Esophagus muscularis mucosa (tissue), 4 donors: Measurements from ENCODE around the gene CACNA1G. TPM values are rescaled to one million over a fixed set of nuclear protein-coding genes. Genes with fewer than 3 reads are reported as not detected.

Source experiments
- DNase-seq: peaks from one replicate; pipeline ENCODE4 v3.0.0-alpha.2; 2017; ENCODE audit errors: extremely low spot score
- H3K27ac ChIP-seq, 4 donors: fragments of 200-600 bp; sonication (generic); replicated peaks in 1 of 4; 1 replicate in 3 of 4; 2 replicates in 1 of 4; pipeline ENCODE4 v1.5.1; 2016 to 2019; ENCODE audit warnings: mild to moderate bottlenecking in 1 of 4
- H3K27me3 ChIP-seq, 4 donors: fragments of 200-600 bp; sonication (generic); one replicate each; pipeline versions ENCODE4 v1.5.1 to v1.6.0; 2016 to 2019
- H3K36me3 ChIP-seq, 4 donors: fragments of 200-600 bp; sonication (generic); one replicate each; pipeline ENCODE4 v1.5.1; 2016 to 2019
- H3K4me1 ChIP-seq, 4 donors: fragments of 200-600 bp; sonication (generic); one replicate each; pipeline ENCODE4 v1.5.1; 2016 to 2019
- H3K4me3 ChIP-seq, 4 donors: fragments of 200-600 bp; sonication (generic); 1 replicate in 2 of 4; 2 replicates in 2 of 4; pipeline ENCODE4 v1.5.1; 2016 to 2019; ENCODE audit warnings: mild to moderate bottlenecking in 4 of 4, moderate library complexity in 1 of 4
- H3K9me3 ChIP-seq, 4 donors: fragments of 200-600 bp; sonication (generic); 1 replicate in 3 of 4; 2 replicates in 1 of 4; pipeline ENCODE4 v1.5.1; 2016 to 2019
- CTCF ChIP-seq, 3 experiments: fragments of 200-600 bp in 2 of 3; fragments of 450-650 bp in 1 of 3; sonication (generic) in 2 of 3; IDR thresholded peaks; one replicate each; pipeline ENCODE4 v1.5.1; 2017 to 2019; ENCODE audit warnings: antibody characterized with exemption in 3 of 3, mild to moderate bottlenecking in 2 of 3, moderate library complexity in 1 of 3
- EP300 ChIP-seq: sonication (generic); formaldehyde crosslinking; IDR thresholded peaks from one replicate; pipeline ENCODE4 v1.6.1; 2017; ENCODE audit warnings: antibody characterized with exemption
- POLR2A ChIP-seq: fragments of 450-650 bp; IDR thresholded peaks from one replicate; pipeline ENCODE4 v1.6.1; 2017; ENCODE audit warnings: antibody characterized with exemption, moderate library complexity, mild to moderate bottlenecking, low read depth
- POLR2AphosphoS5 ChIP-seq, 2 donors: sonication (generic); formaldehyde crosslinking; IDR thresholded peaks; one replicate each; pipeline ENCODE4 v1.6.1; 2017; ENCODE audit warnings: antibody characterized with exemption in 2 of 2
- WGBS: methylation state at CpG from one replicate; pipeline ENCODE4 v1.1.5; 2018; 5-methylcytosine and 5-hydroxymethylcytosine counted together
- intact Hi-C: fragments of 100-400 bp; cut with DNase I; formaldehyde crosslinking; loops from one replicate; pipeline ENCODE4 v1.15.1; 2023
- total RNA-seq, 4 donors: library from RNA; depleted of rRNA; stranded (reverse); fragments of >200 nt; gene quantifications; one replicate each; pipeline versions ENCODE4 v1.1.0 to v1.2.1, GENCODE V29; 2016

Gene CACNA1G
- total RNA-seq, 4 donors from 2014 or later: 0.39 to 0.63 (median 0.50) TPM; not detected in 1

- H3K9me3 ChIP-seq: no peaks in the 10 kb centered on the region
- no peaks in the 10 kb centered on the region for H3K36me3 ChIP-seq
- 86% methylated on average over 5 of the region's 5 CpGs for WGBS
- intact Hi-C loops: no loop called here
- no peak overlapping the region for H3K4me3 ChIP-seq
- no peak overlapping the region for H3K27ac ChIP-seq
- H3K4me1 ChIP-seq: no peaks in the 10 kb centered on the region
- H3K27me3 ChIP-seq: no peaks in the 10 kb centered on the region
- no peak for DNase-seq
- TF ChIP-seq POLR2AphosphoS5 (IDR thresholded peaks at IDR 0.05) (no peak), EP300 (no peak), CTCF (IDR thresholded peaks at IDR 0.05) (no peak), POLR2A (no peak)
Measured at GRCh38 chr17:50598487-50598886, 38.0 kb downstream of the CACNA1G start.

GRCh38 chr17:50599606-50600005 lies 39.1 kb downstream of the CACNA1G start:
- no peak for DNase-seq
- Histone ChIP-seq H3K36me3 (no peaks in the 10 kb centered on the region), H3K27me3 (no peaks in the 10 kb centered on the region), H3K4me1 (peaks cover 7 to 9% (median 9%) of the 10 kb centered on the region in 4 donors), H3K27ac (no peak overlapping the region), H3K9me3 (no peaks in the 10 kb centered on the region), H3K4me3 (no peak overlapping the region)
- 89% methylated on average over 13 of the region's 15 CpGs for WGBS
- TF ChIP-seq POLR2A (no peak), CTCF (IDR thresholded peaks at IDR 0.05) (no peak), EP300 (no peak), POLR2AphosphoS5 (IDR thresholded peaks at IDR 0.05) (no peak)
- intact Hi-C loops: no loop called here

- WGBS: 87% methylated on average over 9 of the region's 13 CpGs
- intact Hi-C loops: no loop called here
Measured at GRCh38 chr17:50601823-50602375, 41.4 kb downstream of the CACNA1G start.

DNA sequence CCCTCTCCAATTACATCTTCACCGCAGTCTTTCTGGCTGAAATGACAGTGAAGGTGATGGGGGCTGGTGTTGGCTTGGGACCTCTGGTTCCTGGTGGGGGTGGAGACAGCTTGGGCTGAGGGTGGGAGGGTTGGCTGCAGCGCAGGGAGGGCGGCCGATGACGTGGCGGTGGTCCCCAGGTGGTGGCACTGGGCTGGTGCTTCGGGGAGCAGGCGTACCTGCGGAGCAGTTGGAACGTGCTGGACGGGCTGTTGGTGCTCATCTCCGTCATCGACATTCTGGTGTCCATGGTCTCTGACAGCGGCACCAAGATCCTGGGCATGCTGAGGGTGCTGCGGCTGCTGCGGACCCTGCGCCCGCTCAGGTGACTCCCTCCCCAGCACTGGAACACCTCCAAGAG lies 42.3 kb downstream of the CACNA1G start:
- no peaks in the 10 kb centered on the region for H3K9me3 ChIP-seq
- no peak for DNase-seq
- H3K27me3 ChIP-seq: peaks cover 0 to 4% (median 0%) of the 10 kb centered on the region in 4 donors
- peaks cover 18 to 22% (median 19%) of the 10 kb centered on the region in 4 donors for H3K4me1 ChIP-seq
- no peaks in the 10 kb centered on the region for H3K36me3 ChIP-seq
- intact Hi-C loops: no loop called here
- no peak overlapping the region for H3K27ac ChIP-seq
- H3K4me3 ChIP-seq: no peak overlapping the region
- 94% methylated on average over 5 of the region's 18 CpGs for WGBS
- no peak for TF ChIP-seq POLR2AphosphoS5 (IDR thresholded peaks at IDR 0.05)
- TF ChIP-seq POLR2A: no peak
- TF ChIP-seq EP300: no peak
- no peak for TF ChIP-seq CTCF (IDR thresholded peaks at IDR 0.05)

More at GRCh38 chr17:50601823-50602375, 41.4 kb downstream of the CACNA1G start:
- Histone ChIP-seq H3K36me3 (no peaks in the 10 kb centered on the region), H3K4me3 (no peak overlapping the region), H3K27me3 (peaks cover 0 to 4% (median 0%) of the 10 kb centered on the region in 4 donors), H3K4me1 (peaks cover 18 to 22% (median 19%) of the 10 kb centered on the region in 4 donors), H3K9me3 (no peaks in the 10 kb centered on the region), H3K27ac (no peak overlapping the region)
- no peak for TF ChIP-seq CTCF (IDR thresholded peaks at IDR 0.05)
- no peak for TF ChIP-seq EP300
- TF ChIP-seq POLR2A: no peak
- TF ChIP-seq POLR2AphosphoS5 (IDR thresholded peaks at IDR 0.05): no peak
- DNase-seq: no peak

GRCh38 chr17:50603340-50603739 lies 42.8 kb downstream of the CACNA1G start:
- no peak overlapping the region for H3K27ac ChIP-seq
- DNase-seq: no peak
- H3K27me3 ChIP-seq: peaks cover 0 to 8% (median 0%) of the 10 kb centered on the region in 4 donors
- no peak overlapping the region for H3K4me3 ChIP-seq
- intact Hi-C loops: no loop called here
- 92% methylated on average over 9 of the region's 9 CpGs for WGBS
- peaks cover 18 to 22% (median 19%) of the 10 kb centered on the region in 4 donors for H3K4me1 ChIP-seq
- H3K36me3 ChIP-seq: no peaks in the 10 kb centered on the region
- TF ChIP-seq POLR2A (no peak), EP300 (no peak), POLR2AphosphoS5 (IDR thresholded peaks at IDR 0.05) (no peak), CTCF (IDR thresholded peaks at IDR 0.05) (no peak)
- H3K9me3 ChIP-seq: no peaks in the 10 kb centered on the region
